Measurements from ENCODE around the gene SLCO3A1.

SLCO3A1 gene

GRCh38 chr15:92163641-92164040 lies 310.1 kb downstream of the SLCO3A1 start:
- TF ChIP-seq, protein P1, sequence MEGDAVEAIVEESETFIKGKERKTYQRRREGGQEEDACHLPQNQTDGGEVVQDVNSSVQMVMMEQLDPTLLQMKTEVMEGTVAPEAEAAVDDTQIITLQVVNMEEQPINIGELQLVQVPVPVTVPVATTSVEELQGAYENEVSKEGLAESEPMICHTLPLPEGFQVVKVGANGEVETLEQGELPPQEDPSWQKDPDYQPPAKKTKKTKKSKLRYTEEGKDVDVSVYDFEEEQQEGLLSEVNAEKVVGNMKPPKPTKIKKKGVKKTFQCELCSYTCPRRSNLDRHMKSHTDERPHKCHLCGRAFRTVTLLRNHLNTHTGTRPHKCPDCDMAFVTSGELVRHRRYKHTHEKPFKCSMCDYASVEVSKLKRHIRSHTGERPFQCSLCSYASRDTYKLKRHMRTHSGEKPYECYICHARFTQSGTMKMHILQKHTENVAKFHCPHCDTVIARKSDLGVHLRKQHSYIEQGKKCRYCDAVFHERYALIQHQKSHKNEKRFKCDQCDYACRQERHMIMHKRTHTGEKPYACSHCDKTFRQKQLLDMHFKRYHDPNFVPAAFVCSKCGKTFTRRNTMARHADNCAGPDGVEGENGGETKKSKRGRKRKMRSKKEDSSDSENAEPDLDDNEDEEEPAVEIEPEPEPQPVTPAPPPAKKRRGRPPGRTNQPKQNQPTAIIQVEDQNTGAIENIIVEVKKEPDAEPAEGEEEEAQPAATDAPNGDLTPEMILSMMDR (IDR thresholded peaks at IDR 0.05; ENCODE audit: insufficient read depth, low read depth, low read length, missing control alignments): no peak
- peak; percentile 47 for DNase-seq (ENCODE audit: low read depth)
- no peak overlapping the region for H3K4me3 ChIP-seq (ENCODE audit: low read length)

DNA sequence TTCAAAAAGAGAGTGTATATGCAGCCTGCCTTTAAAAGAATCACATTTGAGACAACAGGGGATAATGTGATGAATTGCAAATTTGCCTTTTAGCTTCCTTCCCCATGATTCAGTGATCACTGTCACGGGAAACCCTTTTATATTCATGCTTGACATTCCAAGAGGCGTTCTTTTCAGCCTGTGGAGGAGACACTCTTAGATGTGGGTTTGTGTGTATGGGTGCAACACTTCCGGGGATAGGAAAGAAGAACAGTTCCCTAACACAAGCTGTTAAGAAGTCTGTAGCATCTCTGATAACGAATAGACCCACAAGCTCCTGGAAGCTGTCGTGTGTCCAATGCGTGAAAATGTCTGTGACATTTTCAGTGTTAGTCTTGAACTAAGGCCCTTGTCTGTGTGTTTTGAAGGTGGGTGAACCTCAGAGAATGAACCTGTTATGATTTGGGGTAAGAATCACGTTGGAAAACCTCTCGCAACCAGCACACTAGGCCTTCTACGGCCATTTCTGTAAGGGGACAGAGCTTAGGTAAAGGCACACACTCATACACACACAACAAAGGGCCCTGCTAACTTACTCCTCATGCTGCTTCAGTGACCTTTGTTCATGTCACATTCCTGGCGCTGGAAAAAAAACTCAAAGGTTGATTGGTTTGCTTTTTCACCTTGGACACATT lies 311.0 kb downstream of the SLCO3A1 start:
- DNase-seq (ENCODE audit: low read depth): no peak
- TF ChIP-seq, protein P1 (IDR thresholded peaks at IDR 0.05; ENCODE audit: insufficient read depth, low read depth, low read length, missing control alignments): no peak
- H3K4me3 ChIP-seq (ENCODE audit: low read length): no peak overlapping the region

DNA sequence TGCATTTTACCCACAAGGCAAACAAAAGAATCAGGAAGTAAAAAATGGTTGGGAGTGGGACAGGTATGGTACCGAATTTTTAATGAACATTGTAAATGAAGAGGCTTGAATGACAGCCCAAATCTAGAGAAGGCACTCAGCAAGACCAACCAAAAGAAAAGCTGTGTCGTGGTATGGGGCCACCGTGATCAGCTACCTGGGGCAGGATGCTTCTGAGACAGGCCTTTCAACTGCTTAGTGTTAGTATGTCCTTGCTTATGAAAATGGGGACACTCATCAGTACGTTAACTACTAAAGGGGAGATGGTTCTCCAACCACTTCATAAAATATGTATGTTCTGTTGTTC lies 311.5 kb downstream of the SLCO3A1 start:
- DNase-seq (ENCODE audit: low read depth): no peak
- H3K4me3 ChIP-seq (ENCODE audit: low read length): no peak overlapping the region
- TF ChIP-seq, protein P1 (IDR thresholded peaks at IDR 0.05; ENCODE audit: insufficient read depth, low read depth, low read length, missing control alignments): no peak

GRCh38 chr15:92166029-92166428 lies 312.5 kb downstream of the SLCO3A1 start:
- no peak for DNase-seq (ENCODE audit: low read depth)
- no peak overlapping the region for H3K4me3 ChIP-seq (ENCODE audit: low read length)
- TF ChIP-seq, protein P1 (IDR thresholded peaks at IDR 0.05; ENCODE audit: insufficient read depth, low read depth, low read length, missing control alignments): no peak

DNA sequence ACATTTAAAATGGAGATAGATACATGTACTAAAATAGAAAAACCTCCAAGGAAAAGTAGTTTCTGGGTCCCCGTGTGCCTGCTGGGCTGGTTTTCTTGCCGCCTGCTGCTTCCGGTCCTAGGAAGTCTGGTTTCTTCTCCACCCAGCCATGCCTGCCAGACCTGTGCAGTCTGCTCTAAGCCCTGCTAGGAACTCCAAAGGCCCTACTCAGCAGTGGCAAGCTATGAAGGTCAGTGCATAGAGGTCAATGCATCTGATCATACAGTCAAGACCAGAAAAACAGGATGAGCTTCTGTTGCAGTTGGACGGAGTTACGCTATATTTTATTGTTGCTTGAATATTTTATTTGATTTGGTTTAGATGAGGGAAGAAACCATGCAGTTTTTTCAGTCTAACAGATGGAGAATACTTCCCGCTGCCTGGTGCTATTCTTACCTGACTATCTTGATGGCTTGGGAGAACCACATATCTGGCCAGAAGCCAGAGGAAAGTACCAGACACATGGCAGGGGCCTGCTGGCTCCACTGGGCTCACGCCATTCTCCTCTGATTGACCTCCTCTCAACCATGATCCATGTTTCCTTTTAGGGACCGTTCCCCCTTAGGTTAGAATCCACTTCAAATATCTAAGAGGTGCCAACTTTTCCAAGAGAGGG lies 313.4 kb downstream of the SLCO3A1 start:
- no peak overlapping the region for H3K4me3 ChIP-seq (ENCODE audit: low read length)
- TF ChIP-seq, protein P1 (IDR thresholded peaks at IDR 0.05; ENCODE audit: insufficient read depth, low read depth, low read length, missing control alignments): no peak
- peak; percentile 21 for DNase-seq (ENCODE audit: low read depth)

DNA sequence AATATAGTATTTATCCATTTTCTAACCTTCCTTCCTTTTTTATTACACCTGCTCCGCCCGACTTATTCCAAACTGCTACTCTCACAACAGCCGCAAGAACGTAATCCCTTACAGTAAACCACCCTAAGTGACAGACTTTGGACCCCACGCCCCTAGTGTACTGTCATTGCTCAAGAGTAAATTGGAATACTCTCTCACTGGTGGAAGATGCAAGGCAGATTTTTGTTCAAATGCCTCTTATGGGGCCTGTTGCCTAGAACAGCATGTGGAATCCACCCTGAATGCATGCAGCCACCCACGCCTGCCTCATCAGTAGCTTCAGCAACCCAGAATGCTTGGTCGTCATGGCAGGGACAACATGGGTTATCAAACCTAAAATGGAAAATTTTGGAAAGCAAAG lies 313.9 kb downstream of the SLCO3A1 start:
- TF ChIP-seq, protein P1 (IDR thresholded peaks at IDR 0.05; ENCODE audit: insufficient read depth, low read depth, low read length, missing control alignments): no peak
- H3K4me3 ChIP-seq (ENCODE audit: low read length): no peak overlapping the region
- DNase-seq (ENCODE audit: low read depth): no peak

All from epithelial cell of esophagus (primary cell).